OCI-M1 (cell line): Measurements from ENCODE around the gene SUV39H1.
"Not testable (repeated sequence)": the region's sequence is repeated elsewhere in the genome, so short reads cannot be mapped to it uniquely, and the experiment has no call there.

Source experiments
- DNase-seq: peaks from one replicate; lab custom pipeline; 2025; lab: John Stamatoyannopoulos, UW

The SUV39H1 gene

DNA sequence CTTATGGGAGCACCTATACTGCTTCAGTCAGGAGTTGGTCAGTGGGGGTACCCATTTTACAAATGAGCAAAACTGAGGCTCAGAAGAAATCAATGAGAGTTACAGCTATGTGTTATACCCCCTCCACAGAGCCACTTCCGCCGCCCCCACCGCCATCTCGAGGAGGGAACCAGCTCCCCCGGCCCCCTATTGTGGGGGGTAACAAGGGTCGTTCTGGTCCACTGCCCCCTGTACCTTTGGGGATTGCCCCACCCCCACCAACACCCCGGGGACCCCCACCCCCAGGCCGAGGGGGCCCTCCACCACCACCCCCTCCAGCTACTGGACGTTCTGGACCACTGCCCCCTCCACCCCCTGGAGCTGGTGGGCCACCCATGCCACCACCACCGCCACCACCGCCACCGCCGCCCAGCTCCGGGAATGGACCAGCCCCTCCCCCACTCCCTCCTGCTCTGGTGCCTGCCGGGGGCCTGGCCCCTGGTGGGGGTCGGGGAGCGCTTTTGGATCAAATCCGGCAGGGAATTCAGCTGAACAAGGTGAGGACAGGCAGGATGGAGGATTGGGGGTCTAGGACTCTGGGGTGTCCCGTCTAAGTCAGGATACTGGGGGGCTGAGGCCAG, 7.9 kb upstream of the SUV39H1 start:
- DNase-seq = no peak

- DNase-seq = no peak
These were observed 7.2 kb upstream of the SUV39H1 start for GRCh38 chrX:48689208-48689920.

- DNase-seq = not testable (repeated sequence)
These were observed 4.8 kb upstream of the SUV39H1 start for GRCh38 chrX:48691746-48692145.

- DNase-seq = no peak
These were observed 1.6 kb upstream of the SUV39H1 start for GRCh38 chrX:48694776-48695533.

GRCh38 chrX:48695534-48695896, 1.0 kb upstream of the SUV39H1 start:
- DNase-seq = no peak

- no peak for DNase-seq
These were observed 621 bp upstream of the SUV39H1 start for GRCh38 chrX:48695925-48696300.

- DNase-seq = peak; percentile 68
These were observed 584 bp downstream of the SUV39H1 start for GRCh38 chrX:48696909-48697727.

DNA sequence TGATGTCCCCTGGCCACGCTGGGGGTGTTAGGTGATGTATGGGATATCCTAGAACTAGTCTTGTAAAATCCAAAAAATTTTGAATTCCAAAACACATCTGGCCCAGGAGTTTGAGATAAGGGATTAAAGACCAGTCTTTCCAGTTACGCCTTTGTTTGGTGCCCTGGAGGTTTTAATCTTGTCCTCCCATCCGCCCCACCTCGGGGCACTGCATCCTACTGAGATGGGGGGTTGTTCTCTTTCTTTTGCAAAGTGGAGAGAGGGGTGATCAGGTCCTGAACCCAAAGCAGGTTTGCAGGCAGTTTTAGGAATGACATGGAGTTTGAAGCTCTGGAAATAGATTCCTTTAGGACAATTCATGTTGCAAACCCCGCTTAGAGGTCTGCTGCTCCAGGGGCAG, 1.8 kb downstream of the SUV39H1 start:
- DNase-seq = no peak

DNA sequence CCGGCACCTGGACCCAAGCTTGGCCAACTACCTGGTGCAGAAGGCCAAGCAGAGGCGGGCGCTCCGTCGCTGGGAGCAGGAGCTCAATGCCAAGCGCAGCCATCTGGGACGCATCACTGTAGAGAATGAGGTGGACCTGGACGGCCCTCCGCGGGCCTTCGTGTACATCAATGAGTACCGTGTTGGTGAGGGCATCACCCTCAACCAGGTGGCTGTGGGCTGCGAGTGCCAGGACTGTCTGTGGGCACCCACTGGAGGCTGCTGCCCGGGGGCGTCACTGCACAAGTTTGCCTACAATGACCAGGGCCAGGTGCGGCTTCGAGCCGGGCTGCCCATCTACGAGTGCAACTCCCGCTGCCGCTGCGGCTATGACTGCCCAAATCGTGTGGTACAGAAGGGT, 3.7 kb downstream of the SUV39H1 start:
- no peak for DNase-seq

GRCh38 chrX:48700951-48701653, 4.6 kb downstream of the SUV39H1 start:
- DNase-seq = peak; percentile 62

GRCh38 chrX:48702032-48702431, 5.5 kb downstream of the SUV39H1 start:
- peak; percentile 29 for DNase-seq

DNA sequence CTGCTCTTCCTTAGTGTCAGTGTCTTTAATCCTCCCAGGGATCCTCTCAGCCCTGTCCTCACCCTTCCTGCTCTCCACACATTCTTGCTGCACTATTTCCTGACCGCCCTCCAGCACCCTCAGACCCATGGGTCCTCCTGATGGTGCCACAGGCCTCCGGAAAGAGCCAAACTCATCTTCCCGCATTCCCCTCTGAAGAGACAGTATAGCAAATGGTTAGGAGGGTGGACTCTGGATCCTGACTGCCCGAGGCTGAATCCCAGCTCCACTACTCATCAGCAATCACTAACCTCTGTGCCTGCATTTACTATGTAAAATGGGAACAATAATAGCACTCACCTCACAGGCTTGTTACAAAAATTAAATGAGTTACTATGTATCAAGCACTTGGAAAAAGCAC, 6.2 kb downstream of the SUV39H1 start:
- no peak for DNase-seq

GRCh38 chrX:48703228-48703627, 6.7 kb downstream of the SUV39H1 start:
- DNase-seq = no peak

DNA sequence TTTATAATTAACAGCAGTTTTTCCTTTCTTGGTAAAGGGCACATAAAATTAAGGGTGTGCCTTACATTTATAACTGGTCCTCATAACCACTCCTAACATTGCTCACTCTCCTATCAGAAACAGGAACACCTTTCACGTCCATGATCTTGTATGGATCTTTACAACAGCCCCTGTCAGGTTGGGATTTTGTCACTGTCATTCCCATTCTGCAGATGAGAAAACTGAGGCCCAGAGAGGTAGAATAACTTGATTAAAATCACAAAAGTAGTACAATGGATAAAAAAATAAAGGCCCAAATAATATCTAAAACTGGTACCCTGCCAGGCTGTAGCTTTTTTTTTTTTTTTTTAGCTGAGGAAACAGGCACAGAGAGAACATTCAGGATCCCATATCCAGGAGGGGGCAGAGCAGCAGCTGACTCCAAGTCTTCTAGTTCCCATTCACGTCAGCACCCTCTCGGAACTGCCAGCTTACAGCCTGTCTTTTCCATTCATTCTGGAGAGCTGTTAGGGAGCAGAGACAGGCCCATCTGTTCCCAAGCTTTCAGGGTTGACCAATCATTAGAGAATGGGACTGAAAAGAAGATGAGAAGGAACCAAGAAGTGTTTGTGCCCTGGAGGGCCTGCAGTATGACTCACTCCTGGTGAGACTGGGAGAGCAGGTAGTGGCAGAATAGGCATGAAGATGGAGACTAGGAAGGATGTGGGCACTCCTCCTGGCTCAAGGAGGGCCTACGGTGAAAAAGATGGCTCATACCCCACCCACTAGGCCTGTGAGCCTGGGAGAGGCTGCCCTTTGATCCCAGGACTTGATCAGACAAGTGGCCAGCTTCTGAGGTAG, 7.3 kb downstream of the SUV39H1 start:
- no peak for DNase-seq

DNA sequence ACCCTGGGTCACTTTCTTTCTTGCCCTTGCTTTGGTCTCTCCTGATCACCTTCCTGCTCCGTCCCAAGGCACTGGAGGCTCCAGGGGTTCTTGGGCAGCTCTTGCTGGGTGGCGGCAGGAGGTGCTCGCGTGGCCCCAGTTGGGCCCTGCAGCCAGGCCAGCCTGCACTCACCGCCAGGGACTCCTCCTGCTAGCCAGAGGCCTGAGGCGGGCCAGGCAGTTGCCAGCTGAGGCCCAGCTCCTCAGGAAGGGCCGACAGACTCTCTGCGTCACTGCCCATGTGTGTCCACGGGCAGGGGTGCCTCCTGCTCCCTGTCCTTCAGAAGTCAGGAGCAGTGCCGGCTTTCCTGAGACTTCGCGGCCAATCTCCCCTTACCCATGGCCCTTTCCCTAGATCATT, 9.3 kb downstream of the SUV39H1 start:
- DNase-seq = no peak

- DNase-seq = no peak
These were observed 13.1 kb downstream of the SUV39H1 start for GRCh38 chrX:48709522-48710112.

DNA sequence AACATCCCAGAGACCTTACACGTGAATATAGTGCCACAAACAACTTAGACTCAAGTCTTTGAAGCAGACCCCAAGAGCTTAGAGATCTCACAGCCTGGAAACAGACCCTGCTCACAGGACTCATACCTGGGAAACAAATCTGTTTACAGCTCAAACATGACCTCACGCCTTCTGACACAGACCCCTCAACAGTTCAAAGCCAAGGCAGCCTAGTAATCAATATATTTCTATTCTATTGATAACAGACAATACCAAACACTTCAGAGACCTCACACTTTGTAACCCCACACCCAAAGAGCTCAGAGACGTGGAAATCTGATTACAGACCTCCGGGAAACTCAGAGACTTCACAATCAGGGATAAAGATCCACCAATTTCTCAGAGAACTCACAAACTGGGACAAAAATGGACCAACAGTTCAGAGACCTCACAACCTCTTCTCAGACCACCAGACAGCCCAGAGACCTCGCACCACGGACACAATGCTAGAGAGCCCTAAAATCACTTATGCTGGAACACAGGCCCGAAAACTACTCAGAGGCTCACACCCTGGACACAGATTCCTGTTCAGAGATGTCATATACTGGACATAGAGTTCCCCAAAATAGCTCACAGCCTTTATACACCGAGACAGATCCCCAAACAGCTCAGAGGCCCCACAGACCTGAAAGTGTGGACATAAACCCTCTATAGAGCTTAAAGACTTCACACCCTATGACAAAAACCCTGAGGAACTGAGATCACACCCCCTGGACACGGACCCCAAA, 14.8 kb downstream of the SUV39H1 start:
- DNase-seq = no peak

DNA sequence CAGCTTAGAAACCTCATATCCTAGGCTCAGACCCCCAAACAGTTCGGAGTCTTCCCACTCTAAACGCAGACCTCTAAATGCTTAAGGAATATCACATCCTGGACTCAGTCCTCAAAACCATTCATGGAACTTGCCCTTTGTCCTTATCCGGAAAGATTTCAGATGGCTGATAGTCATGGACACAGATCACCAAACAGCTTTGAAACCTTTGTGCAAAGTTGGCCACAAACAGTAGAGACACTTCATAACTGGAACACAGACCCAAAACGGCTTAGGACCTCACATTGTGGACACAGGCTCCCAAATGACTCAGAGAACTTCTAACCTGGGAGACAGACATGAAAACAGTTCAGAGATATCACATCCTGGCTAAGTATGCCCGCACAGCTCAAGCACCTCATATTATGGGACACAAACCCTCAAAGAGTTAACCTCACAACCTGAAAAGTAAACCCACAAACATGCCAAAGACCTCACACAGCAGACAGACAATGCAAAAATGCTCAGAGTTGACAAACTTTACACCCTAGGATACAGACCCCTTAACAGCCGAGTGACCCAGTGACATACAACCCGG, 15.5 kb downstream of the SUV39H1 start:
- no peak for DNase-seq

GRCh38 chrX:48713847-48714246, 17.3 kb downstream of the SUV39H1 start:
- DNase-seq = no peak
